HepG2 (cell line): Measurements from ENCODE around the gene SLBP. TPM values are rescaled to one million over a fixed set of nuclear protein-coding genes. Genes with fewer than 3 reads are reported as not detected.

Experiments used
- ATAC-seq: fragments of 200-7000 bp; cut with Tn5 transposase; 3 replicates; pipeline ENCODE4 v1.9.1; 2020; ENCODE audit warnings: mild to moderate bottlenecking, moderate library complexity
- BruUV-seq: library from RNA; stranded (reverse); fragments of 400-500 nt; replicated peaks from 2 replicates; lab custom pipeline; 2021; lab: Mats Ljungman, UMichigan
- CTCF ChIA-PET: fragments of 300-600 bp; formaldehyde crosslinking; extraction: SDS; loops from one replicate; lab custom pipeline; 2021; ENCODE audit warnings: low total read pairs, inconsistent platforms, low intra/inter-chr PET ratio; lab: Yijun Ruan, JAX
- POLR2A ChIA-PET: fragments of 350-600 bp; sonication (Branson Sonifier 250); formaldehyde crosslinking; loops from one replicate; lab custom pipeline; 2020; ENCODE audit warnings: antibody characterized with exemption, inconsistent platforms; lab: Yijun Ruan, JAX
- DNase-seq: peaks from one replicate; pipeline ENCODE4 v3.0.0-alpha.2; 2015; ENCODE audit warnings: low spot score
- FAIRE-seq: peaks from 3 replicates; lab custom pipeline; 2011; peaks lifted over from hg19 to GRCh38; lab: Jason Lieb, UNC
- H2AFZ ChIP-seq: one replicate; pipeline ENCODE4 v1.6.1; 2011; ENCODE audit warnings: low read length, inconsistent platforms
- H3K27ac ChIP-seq: fragments of 300-600 bp; 3 replicates; pipeline ENCODE4 v1.8.0; 2011; ENCODE audit warnings: mixed run types, mild to moderate bottlenecking, mixed read lengths, low read length, inconsistent platforms; ENCODE audit not compliant: insufficient read depth; ENCODE audit errors: extremely low read length
- H3K27me3 ChIP-seq, 2 experiments: fragments of 200-600 bp in 1 of 2; 2 replicates in 1 of 2; 3 replicates in 1 of 2; pipeline versions ENCODE4 v1.6.0 to v1.8.0; 2011; ENCODE audit warnings: low read length in 2 of 2, mild to moderate bottlenecking in 2 of 2, moderate library complexity in 2 of 2, inconsistent platforms in 1 of 2; ENCODE audit not compliant: insufficient read depth in 2 of 2, control insufficient read depth in 1 of 2
- H3K36me3 ChIP-seq, 2 experiments: fragments of 200-600 bp in 1 of 2; replicated peaks in 1 of 2; 2 replicates in 1 of 2; 3 replicates in 1 of 2; pipeline versions ENCODE4 v1.5.1 to v1.8.0; 2011; ENCODE audit warnings: low read length in 2 of 2, inconsistent platforms in 1 of 2; ENCODE audit not compliant: insufficient read depth in 2 of 2, control insufficient read depth in 1 of 2
- H3K4me1 ChIP-seq: 2 replicates; pipeline ENCODE4 v1.5.1; 2012; ENCODE audit warnings: low read length, inconsistent platforms; ENCODE audit not compliant: insufficient read depth
- H3K4me2 ChIP-seq: 2 replicates; pipeline ENCODE4 v1.6.0; 2011; ENCODE audit warnings: low read depth, low read length, inconsistent platforms
- H3K4me3 ChIP-seq, 3 experiments: fragments of 200-600 bp in 1 of 3; sonication (generic), shearing (Covaris generic) in 1 of 3; replicated peaks in 1 of 3; 2 replicates each; pipeline ENCODE4 v1.5.1; 2011 to 2016; ENCODE audit warnings: low read length in 3 of 3, inconsistent platforms in 2 of 3, low read depth in 2 of 3, mild to moderate bottlenecking in 2 of 3, control low read depth in 1 of 3, mixed read lengths in 1 of 3; ENCODE audit not compliant: insufficient read depth in 1 of 3
- H3K79me2 ChIP-seq: one replicate; pipeline ENCODE4 v1.6.1; 2011; ENCODE audit warnings: low read length, inconsistent platforms; ENCODE audit not compliant: insufficient read depth
- H3K9ac ChIP-seq: 2 replicates; pipeline ENCODE4 v1.6.0; 2011; ENCODE audit warnings: mild to moderate bottlenecking, low read depth, low read length, inconsistent platforms; ENCODE audit not compliant: insufficient read depth
- H3K9me3 ChIP-seq: 2 replicates; pipeline ENCODE4 v1.5.1; 2012; ENCODE audit warnings: mild to moderate bottlenecking, low read length
- H4K20me1 ChIP-seq: 2 replicates; pipeline ENCODE4 v1.6.0; 2011; ENCODE audit warnings: inconsistent platforms, mild to moderate bottlenecking, low read length, moderate library complexity; ENCODE audit not compliant: insufficient read depth
- ASH2L ChIP-seq: fragments of 300-600, 200-600 bp; sonication (generic); IDR thresholded peaks from 2 replicates; pipeline ENCODE4 v1.7.0; 2017; ENCODE audit warnings: low read depth, mild to moderate bottlenecking, moderate library complexity, mixed read lengths, low read length; ENCODE audit not compliant: insufficient read length
- CEBPB ChIP-seq: IDR thresholded peaks from 2 replicates; pipeline ENCODE4 v1.6.1; 2011; ENCODE audit warnings: low read depth, low read length, improper control_type of control experiment, borderline replicate concordance
- FOXM1 ChIP-seq: sonication (generic); formaldehyde crosslinking; IDR thresholded peaks from 2 replicates; pipeline ENCODE4 v1.5.0; 2020; ENCODE audit warnings: missing genetic modification reagents
- IKZF4 ChIP-seq: sonication (generic); formaldehyde crosslinking; IDR thresholded peaks from 2 replicates; pipeline ENCODE4 v1.5.1; 2020; ENCODE audit warnings: borderline replicate concordance, mild to moderate bottlenecking, low read depth, missing genetic modification reagents; ENCODE audit errors: not compliant biosample characterization
- LCORL ChIP-seq, 2 experiments: fragments of 450-650 bp in 1 of 2; sonication (generic) in 1 of 2; formaldehyde crosslinking in 1 of 2; IDR thresholded peaks; 2 replicates each; pipeline versions ENCODE4 v1.5.0 to v1.6.1; 2017 to 2020; ENCODE audit warnings: antibody characterized with exemption in 1 of 2, missing genetic modification reagents in 1 of 2
- MED1 ChIP-seq: sonication (generic); formaldehyde crosslinking; IDR thresholded peaks from 2 replicates; pipeline ENCODE4 v1.4.0; 2020; ENCODE audit warnings: missing genetic modification reagents
- NONO ChIP-seq, 2 experiments: fragments of 450-650 bp in 1 of 2; sonication (generic) in 1 of 2; formaldehyde crosslinking in 1 of 2; IDR thresholded peaks in 1 of 2; conservative IDR thresholded peaks in 1 of 2; 2 replicates each; pipeline versions ENCODE4 v1.6.1 to v1.8.0; 2017 to 2022; ENCODE audit warnings: mild to moderate bottlenecking in 1 of 2, missing genetic modification reagents in 1 of 2, moderate library complexity in 1 of 2
- RARA ChIP-seq: IDR thresholded peaks from 2 replicates; pipeline ENCODE4 v1.6.1; 2016; ENCODE audit warnings: missing genetic modification reagents, missing compliant biosample characterization
- THAP11 ChIP-seq: IDR thresholded peaks from 2 replicates; pipeline ENCODE4 v1.6.1; 2016; ENCODE audit warnings: missing biosample characterization, missing genetic modification reagents
- ZNF101 ChIP-seq: sonication (generic); formaldehyde crosslinking; IDR thresholded peaks from 2 replicates; pipeline ENCODE4 v1.4.0; 2020; ENCODE audit warnings: mild to moderate bottlenecking, low read depth, missing genetic modification reagents, borderline replicate concordance
- ZNF674 ChIP-seq: sonication (generic); formaldehyde crosslinking; IDR thresholded peaks from 2 replicates; pipeline ENCODE4 v1.5.0; 2020; ENCODE audit warnings: low read depth, mild to moderate bottlenecking, missing genetic modification reagents
- ZNF768 ChIP-seq: sonication (generic); formaldehyde crosslinking; IDR thresholded peaks from 2 replicates; pipeline ENCODE4 v1.4.0; 2020; ENCODE audit warnings: missing genetic modification reagents
- WGBS: methylation state at CpG from one replicate; pipeline ENCODE4 v1.1.6; 2017; ENCODE audit warnings: low lambda C conversion rate; 5-methylcytosine and 5-hydroxymethylcytosine counted together
- in situ Hi-C: cut with HindIII; loops from 2 replicates; pipeline ENCODE4 v1.10.0; 2017; ENCODE audit warnings: low pct_unique_long_range_greater_than_20kb; ENCODE audit not compliant: extremely low pct_ligation_motif_present
- intact Hi-C: fragments of 100-400 bp; cut with micrococcal nuclease; formaldehyde crosslinking; loops from one replicate; pipeline ENCODE4 v1.10.0; 2022; ENCODE audit not compliant: unreplicated experiment
- polyA plus RNA-seq, 8 experiments: library from polyadenylated mRNA; depleted of rRNA in 3 of 8; stranded (reverse) in 7 of 8; unstranded in 1 of 8; fragments of >200 nt; fragmentation: Illumina TruSeq in 4 of 8; extraction: Trizol in 4 of 8; gene quantifications; 2 replicates each; pipeline versions ENCODE4 v1.2.1 to v1.2.3, GENCODE V29; 2011 to 2016; ENCODE audit warnings: low read depth in 4 of 8, missing spikeins in 1 of 8, mixed read lengths in 1 of 8; ENCODE audit not compliant: insufficient read depth in 1 of 8
- total RNA-seq, 5 experiments: library from RNA; depleted of rRNA; stranded (reverse); fragments of >200 nt; fragmentation: Illumina TruSeq; extraction: Trizol; gene quantifications; 2 replicates each; pipeline ENCODE4 v1.2.3, GENCODE V29; 2016; ENCODE audit warnings: low read depth in 1 of 5
- TF ChIP-seq, protein P1 (sequence below): sonication (generic); formaldehyde crosslinking; IDR thresholded peaks from 2 replicates; pipeline ENCODE4 v1.5.1; 2020; ENCODE audit warnings: missing genetic modification reagents, mild to moderate bottlenecking, borderline replicate concordance
- TF ChIP-seq, protein P2 (sequence below): sonication (generic); formaldehyde crosslinking; IDR thresholded peaks from 2 replicates; pipeline ENCODE4 v1.4.0; 2020; ENCODE audit warnings: missing genetic modification reagents
- TF ChIP-seq, protein P3 (sequence below): sonication (generic); formaldehyde crosslinking; IDR thresholded peaks from 2 replicates; pipeline ENCODE4 v1.5.0; 2020; ENCODE audit warnings: missing genetic modification reagents
- TF ChIP-seq, protein P4 (sequence below): sonication (generic); formaldehyde crosslinking; IDR thresholded peaks from 2 replicates; pipeline ENCODE4 v1.5.0; 2020; ENCODE audit warnings: missing genetic modification reagents

Gene SLBP
- total and polyA plus RNA-seq, 2 of the 13 experiments (the other 11 are each of a cell fraction or from before 2014, with no cell fraction given): 43.9 to 104 TPM

DNA sequence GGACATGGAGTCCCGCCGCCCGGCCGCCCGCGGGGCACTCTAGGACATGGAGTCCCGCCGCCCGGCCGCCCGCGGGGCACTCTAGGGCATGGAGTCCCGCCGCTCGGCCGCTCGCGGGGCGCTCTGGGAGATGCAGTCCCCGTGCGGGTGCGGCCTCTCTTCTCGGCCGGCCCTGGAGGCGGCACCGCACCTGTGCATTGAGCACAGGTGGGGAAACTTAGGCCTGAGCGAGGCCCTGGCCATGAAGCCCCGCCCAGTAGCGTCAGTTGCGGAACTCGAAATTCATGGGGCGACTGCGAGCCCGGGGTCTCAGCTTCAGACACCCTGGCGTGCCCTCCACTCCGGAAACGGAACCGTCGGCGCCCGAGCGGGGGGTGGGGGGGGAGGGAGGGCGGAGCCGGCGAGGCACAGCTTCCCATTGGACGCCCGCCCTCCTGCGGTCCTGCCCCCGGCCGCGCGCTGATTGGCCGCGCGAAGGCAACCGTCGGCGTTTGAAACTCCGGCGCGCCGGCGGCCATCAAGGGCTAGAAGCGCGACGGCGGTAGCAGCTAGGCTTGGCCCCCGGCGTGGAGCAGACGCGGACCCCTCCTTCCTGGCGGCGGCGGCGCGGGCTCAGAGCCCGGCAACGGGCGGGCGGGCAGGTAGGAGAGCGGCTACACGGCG lies 9.0 kb upstream of the SLBP start, which contains the start of the genes TACC3 and TMEM129:
Gene TACC3 (plus strand): TSS at position 519 of the 663 bp plus-strand sequence. CDS start 1,901 bp downstream, outside the sequence.
Gene TMEM129 (minus strand): TSS at position 321 of the 663 bp plus-strand sequence. CDS start 486 bp downstream, outside the sequence.
- peaks cover 39% of the 10 kb centered on the region for H3K4me1 ChIP-seq
- no TSS peak for BruUV-seq
- H3K9ac ChIP-seq: peak within 1 kb of the TSS; percentile 91
- peaks cover 4 to 22% of the 10 kb centered on the region in 2 experiments; a peak in 4 of 5 replicates for H3K36me3 ChIP-seq
- intact Hi-C loops: no loop called here
- POLR2A ChIA-PET: interaction anchor here (0.7 to 3.3 kb wide), 8 partner anchors 9 to 135 kb away, joined by 3 to 31 read pairs (median 4); partner anchors contain the start of genes FGFR3, LETM1 and SLBP
- DNase-seq: peak; percentile 94
- peak within 1 kb of the TSS; percentile 97 for H3K4me2 ChIP-seq
- no peaks in the 10 kb centered on the region for H4K20me1 ChIP-seq
- CTCF ChIA-PET: no interaction called here
- in situ Hi-C loops: no loop called here
- no peak within 1 kb of the TSS for H2AFZ ChIP-seq
- WGBS: no CpG with 5 or more reads among the region's 83 CpGs
- no peaks in the 10 kb centered on the region for H3K9me3 ChIP-seq
- peak; percentile 47 for FAIRE-seq
- peaks cover 31% of the 10 kb centered on the region for H3K79me2 ChIP-seq
- peak within 1 kb of the TSS; percentile 87 for H3K27ac ChIP-seq
- peak within 1 kb of the TSS; percentile 86 to 94 (median 92) for H3K4me3 ChIP-seq
- peak; percentile 84 for ATAC-seq
- no peaks in the 10 kb centered on the region for H3K27me3 ChIP-seq
- TF ChIP-seq ZNF674 (no peak), ASH2L (peak; percentile 64), CEBPB (peak; percentile 10; the same call in 1 of the 2 replicates), FOXM1 (peak; percentile 82; the same call in 1 of the 2 replicates), THAP11 (CRISPR knock-in tag) (peak; percentile 92), LCORL (IDR thresholded peaks at IDR 0.05) (no peak), LCORL (CRISPR knock-in tag; IDR thresholded peaks at IDR 0.05) (peak; percentile 64), ZNF101 (CRISPR knock-in tag) (no peak), ZNF768 (CRISPR knock-in tag) (no peak), MED1 (CRISPR knock-in tag) (peak; percentile 37; the same call in 1 of the 2 replicates), IKZF4 (CRISPR knock-in tag) (no peak), RARA (0 out of 2 replicates have a peak, but pooled peaks have one; percentile 2), NONO (IDR thresholded peaks at IDR 0.05) (no peak), NONO (CRISPR knock-in tag; conservative IDR thresholded peaks at IDR 0.05) (peak; percentile 67; the same call in 1 of the 2 replicates)
- TF ChIP-seq, protein P1, sequence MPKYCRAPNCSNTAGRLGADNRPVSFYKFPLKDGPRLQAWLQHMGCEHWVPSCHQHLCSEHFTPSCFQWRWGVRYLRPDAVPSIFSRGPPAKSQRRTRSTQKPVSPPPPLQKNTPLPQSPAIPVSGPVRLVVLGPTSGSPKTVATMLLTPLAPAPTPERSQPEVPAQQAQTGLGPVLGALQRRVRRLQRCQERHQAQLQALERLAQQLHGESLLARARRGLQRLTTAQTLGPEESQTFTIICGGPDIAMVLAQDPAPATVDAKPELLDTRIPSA (CRISPR knock-in tag): 0 out of 2 replicates have a peak, but pooled peaks have one; percentile 15
- TF ChIP-seq, protein P2, sequence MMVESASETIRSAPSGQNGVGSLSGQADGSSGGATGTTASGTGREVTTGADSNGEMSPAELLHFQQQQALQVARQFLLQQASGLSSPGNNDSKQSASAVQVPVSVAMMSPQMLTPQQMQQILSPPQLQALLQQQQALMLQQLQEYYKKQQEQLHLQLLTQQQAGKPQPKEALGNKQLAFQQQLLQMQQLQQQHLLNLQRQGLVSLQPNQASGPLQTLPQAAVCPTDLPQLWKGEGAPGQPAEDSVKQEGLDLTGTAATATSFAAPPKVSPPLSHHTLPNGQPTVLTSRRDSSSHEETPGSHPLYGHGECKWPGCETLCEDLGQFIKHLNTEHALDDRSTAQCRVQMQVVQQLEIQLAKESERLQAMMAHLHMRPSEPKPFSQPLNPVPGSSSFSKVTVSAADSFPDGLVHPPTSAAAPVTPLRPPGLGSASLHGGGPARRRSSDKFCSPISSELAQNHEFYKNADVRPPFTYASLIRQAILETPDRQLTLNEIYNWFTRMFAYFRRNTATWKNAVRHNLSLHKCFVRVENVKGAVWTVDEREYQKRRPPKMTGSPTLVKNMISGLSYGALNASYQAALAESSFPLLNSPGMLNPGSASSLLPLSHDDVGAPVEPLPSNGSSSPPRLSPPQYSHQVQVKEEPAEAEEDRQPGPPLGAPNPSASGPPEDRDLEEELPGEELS: no peak
- TF ChIP-seq, protein P3, sequence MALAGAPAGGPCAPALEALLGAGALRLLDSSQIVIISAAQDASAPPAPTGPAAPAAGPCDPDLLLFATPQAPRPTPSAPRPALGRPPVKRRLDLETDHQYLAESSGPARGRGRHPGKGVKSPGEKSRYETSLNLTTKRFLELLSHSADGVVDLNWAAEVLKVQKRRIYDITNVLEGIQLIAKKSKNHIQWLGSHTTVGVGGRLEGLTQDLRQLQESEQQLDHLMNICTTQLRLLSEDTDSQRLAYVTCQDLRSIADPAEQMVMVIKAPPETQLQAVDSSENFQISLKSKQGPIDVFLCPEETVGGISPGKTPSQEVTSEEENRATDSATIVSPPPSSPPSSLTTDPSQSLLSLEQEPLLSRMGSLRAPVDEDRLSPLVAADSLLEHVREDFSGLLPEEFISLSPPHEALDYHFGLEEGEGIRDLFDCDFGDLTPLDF (CRISPR knock-in tag): peak; percentile 69
- TF ChIP-seq, protein P4, sequence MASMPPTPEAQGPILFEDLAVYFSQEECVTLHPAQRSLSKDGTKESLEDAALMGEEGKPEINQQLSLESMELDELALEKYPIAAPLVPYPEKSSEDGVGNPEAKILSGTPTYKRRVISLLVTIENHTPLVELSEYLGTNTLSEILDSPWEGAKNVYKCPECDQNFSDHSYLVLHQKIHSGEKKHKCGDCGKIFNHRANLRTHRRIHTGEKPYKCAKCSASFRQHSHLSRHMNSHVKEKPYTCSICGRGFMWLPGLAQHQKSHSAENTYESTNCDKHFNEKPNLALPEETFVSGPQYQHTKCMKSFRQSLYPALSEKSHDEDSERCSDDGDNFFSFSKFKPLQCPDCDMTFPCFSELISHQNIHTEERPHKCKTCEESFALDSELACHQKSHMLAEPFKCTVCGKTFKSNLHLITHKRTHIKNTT (CRISPR knock-in tag): no peak
